Activated T-cell treated with anti-CD3 and anti-CD28 coated beads, Interleukin-2, amount 50 U/mL, for 24 hours (primary cell): ENCODE results near the gene UBE2E2.

ENCODE experiments used
- DNase-seq: peaks from one replicate; pipeline ENCODE4 v3.0.0-alpha.2; 2020
- H3K27ac Mint-ChIP-seq: 2 replicates; pipeline ENCODE4 v1.8.0; 2020; ENCODE audit warnings: mild to moderate bottlenecking, mixed read lengths
- H3K27me3 Mint-ChIP-seq: 2 replicates; pipeline ENCODE4 v1.8.0; 2020; ENCODE audit warnings: mixed read lengths
- H3K36me3 Mint-ChIP-seq: 2 replicates; pipeline ENCODE4 v1.8.0; 2020; ENCODE audit warnings: low read depth, mixed read lengths
- H3K4me1 Mint-ChIP-seq: 2 replicates; pipeline ENCODE4 v1.8.0; 2020; ENCODE audit warnings: low read depth, mixed read lengths
- H3K4me3 Mint-ChIP-seq: 2 replicates; pipeline ENCODE4 v1.8.0; 2020; ENCODE audit warnings: mild to moderate bottlenecking, moderate library complexity, mixed read lengths
- H3K9me3 Mint-ChIP-seq: 2 replicates; pipeline ENCODE4 v1.8.0; 2020; ENCODE audit warnings: mixed read lengths

UBE2E2 gene

DNA sequence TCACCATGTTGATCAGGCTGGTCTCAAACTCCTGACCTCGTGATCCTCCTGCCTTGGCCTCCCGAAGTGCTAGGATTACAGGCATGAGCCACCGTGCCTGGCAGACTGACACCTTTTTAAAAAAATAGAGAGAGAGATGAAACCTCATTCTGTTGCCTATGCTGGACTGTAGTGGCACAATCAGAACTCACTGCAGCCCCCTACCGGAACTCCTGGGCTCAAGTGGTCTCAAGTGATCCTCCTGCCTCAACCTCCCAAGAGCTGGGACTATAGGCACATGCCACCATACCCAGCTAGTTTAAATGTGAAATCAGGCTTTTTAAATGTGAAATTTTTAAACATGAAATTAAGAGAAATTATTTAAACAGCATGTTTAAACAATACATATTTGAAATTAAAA is 337.5 kb downstream of the UBE2E2 start:
- Mint-ChIP-seq H3K9me3 (no peaks in the 10 kb centered on the region), H3K27me3 (peaks cover 3% of the 10 kb centered on the region), H3K4me1 (no peaks in the 10 kb centered on the region), H3K4me3 (no peak overlapping the region), H3K27ac (no peak overlapping the region), H3K36me3 (no peaks in the 10 kb centered on the region)
- no peak for DNase-seq

DNA sequence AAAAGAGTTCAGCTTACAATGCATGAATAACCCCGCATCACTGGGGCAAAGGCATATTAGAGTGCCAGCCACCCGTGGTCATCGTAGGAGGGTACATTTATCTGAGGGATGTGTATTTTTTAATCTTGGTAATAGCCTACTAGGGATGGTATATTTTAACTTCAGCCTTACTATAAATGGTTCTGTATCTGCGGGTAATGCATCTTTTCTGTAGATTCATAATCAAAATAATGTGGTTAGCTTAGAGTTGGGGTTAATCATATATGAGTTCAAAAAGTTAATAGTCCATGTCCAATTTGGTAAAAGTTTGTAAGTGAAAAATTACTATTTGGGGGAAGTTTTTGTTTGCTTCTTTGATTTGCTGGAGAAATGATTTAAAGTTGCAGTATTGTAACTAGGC is 339.0 kb downstream of the UBE2E2 start:
- Mint-ChIP-seq H3K27ac (no peak overlapping the region), H3K27me3 (peaks cover 3% of the 10 kb centered on the region), H3K9me3 (no peaks in the 10 kb centered on the region), H3K4me1 (no peaks in the 10 kb centered on the region), H3K36me3 (no peaks in the 10 kb centered on the region), H3K4me3 (no peak overlapping the region)
- DNase-seq = no peak

DNA sequence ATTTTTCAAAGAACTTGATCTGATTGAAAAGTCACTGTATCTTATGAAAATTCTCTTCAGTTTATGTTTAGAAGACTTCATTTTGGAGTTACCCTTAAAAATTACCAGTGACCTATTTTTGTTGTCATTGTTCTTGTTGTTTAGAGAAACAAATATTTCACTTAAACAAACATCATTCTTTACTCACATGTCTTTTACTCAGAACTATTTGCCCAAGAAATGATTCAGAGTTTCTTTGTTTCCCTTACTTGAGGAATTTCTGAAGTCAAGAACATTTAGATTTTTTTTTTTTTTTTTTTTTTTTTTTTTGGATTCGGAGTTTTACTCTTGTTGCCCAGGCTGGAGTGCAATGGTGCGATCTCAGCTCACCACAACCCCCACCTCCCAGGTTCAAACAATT is 343.1 kb downstream of the UBE2E2 start:
- Mint-ChIP-seq H3K36me3 (no peaks in the 10 kb centered on the region), H3K27ac (no peak overlapping the region), H3K4me1 (no peaks in the 10 kb centered on the region), H3K9me3 (no peaks in the 10 kb centered on the region), H3K27me3 (peaks cover 3% of the 10 kb centered on the region), H3K4me3 (no peak overlapping the region)
- no peak for DNase-seq

DNA sequence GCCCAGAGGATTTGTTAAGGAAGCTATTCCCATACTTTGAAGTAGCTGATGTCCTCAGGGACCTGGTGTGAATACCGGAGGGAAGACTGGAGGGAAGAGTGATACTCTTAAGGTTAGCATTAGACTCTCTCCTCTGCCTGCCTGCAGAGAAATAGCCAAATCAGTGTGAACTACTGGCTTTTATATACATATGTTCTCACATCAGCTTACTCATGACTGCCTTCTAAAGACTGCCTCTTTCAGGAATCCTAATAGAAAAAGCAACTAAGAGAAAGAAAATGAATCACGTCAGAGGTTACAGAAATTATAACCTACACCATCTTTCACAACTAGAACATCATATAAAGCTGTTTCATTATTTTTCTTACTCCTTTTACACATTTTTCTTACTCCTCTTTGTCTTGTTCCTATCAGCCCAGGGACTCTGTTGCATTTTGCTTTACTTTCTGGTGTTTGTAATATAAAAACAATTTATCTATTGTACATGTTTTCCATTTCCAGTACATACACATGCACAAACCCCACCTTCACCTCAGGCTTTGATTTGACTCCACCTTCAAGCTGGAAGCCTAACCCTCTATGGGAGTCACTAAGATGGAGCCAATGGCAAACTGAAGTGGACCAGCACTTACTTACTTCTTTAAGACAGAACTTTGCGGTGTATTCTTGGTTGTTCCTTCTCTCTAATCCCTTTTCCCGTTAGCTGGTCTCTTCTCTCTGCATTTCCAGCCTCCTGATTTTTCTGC is 345.0 kb downstream of the UBE2E2 start:
- no peaks in the 10 kb centered on the region for H3K27me3 Mint-ChIP-seq
- no peak for DNase-seq
- H3K27ac Mint-ChIP-seq = no peak overlapping the region
- no peak overlapping the region for H3K4me3 Mint-ChIP-seq
- no peaks in the 10 kb centered on the region for H3K9me3 Mint-ChIP-seq
- no peaks in the 10 kb centered on the region for H3K36me3 Mint-ChIP-seq
- no peaks in the 10 kb centered on the region for H3K4me1 Mint-ChIP-seq

DNA sequence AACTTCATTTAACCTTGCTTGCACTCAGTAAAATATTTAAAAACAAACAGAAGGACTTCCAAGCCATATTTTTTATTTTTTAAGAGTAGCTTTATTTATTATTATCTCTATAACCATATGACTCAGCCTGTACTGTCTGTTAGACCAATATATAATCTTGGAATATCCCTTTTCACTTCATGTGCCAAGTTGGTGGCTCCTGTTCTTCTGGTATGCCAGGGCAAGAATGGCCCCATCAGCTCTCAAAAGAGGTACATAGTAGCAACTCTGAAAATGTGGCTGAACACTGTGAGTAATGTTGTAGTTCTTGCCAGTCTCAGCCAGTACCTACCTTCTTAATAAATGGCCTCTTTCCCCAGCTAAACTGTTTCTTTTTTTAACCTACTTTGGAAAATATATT is 345.6 kb downstream of the UBE2E2 start:
- H3K4me1 Mint-ChIP-seq = no peaks in the 10 kb centered on the region
- H3K9me3 Mint-ChIP-seq = no peaks in the 10 kb centered on the region
- H3K27me3 Mint-ChIP-seq = no peaks in the 10 kb centered on the region
- H3K27ac Mint-ChIP-seq = no peak overlapping the region
- H3K4me3 Mint-ChIP-seq = no peak overlapping the region
- no peaks in the 10 kb centered on the region for H3K36me3 Mint-ChIP-seq
- no peak for DNase-seq

DNA sequence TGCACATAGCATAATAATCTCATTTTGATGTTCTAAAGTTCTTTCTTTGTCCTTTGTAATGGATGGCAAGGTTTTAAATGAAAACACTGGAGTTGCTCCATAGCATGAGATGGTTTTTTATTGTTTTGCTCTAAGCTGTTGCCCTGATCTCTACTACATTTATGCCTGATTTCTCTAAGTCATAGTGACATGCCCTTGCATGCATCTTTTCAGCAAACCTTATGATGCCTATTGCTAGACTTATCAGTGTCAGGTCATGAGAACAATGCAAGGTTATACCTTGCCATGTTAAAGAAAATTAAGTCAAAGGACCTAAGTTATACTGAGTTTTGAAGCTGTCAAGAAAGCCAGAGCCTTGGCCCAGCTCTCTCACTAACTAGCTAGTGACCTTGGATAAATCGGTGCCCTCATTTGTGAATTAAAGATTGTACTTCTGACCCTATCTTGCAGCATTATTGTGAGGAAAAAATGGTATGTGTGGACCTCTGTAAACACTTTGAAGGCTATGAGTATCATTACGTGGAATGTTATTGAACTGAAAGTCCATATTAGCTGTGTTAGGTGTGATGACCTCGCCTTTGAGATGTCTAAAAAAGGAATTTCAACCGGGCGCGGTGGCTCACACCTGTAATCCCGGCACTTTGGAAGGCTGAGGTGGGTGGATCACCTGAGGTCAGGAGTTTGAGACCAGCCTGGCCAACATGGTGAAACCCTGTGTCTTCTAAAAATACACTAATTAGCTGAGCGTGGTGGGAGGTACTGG is 346.2 kb downstream of the UBE2E2 start:
- Mint-ChIP-seq H3K4me3 (no peak overlapping the region), H3K4me1 (no peaks in the 10 kb centered on the region), H3K27me3 (no peaks in the 10 kb centered on the region), H3K27ac (no peak overlapping the region), H3K36me3 (no peaks in the 10 kb centered on the region), H3K9me3 (no peaks in the 10 kb centered on the region)
- no peak for DNase-seq

DNA sequence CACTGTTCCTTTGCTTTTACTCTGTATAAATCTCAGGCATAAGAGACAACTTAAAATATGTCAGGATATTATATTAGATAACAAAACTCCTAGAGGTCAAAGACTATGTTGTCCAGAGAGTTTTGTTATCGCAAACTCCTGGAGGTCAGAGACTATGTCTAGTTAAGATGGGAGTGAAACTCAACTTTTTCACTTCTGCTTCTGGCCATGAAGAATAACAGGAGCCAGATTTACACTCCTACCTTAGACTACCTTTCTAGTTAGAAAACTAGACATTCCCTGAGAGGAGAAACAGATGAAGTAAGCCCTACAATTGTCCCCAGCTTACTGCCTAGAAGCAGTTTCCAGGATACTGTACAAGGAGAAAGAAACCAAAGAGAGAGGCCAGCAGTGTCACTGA is 347.3 kb downstream of the UBE2E2 start:
- Mint-ChIP-seq H3K9me3 (no peaks in the 10 kb centered on the region), H3K27me3 (no peaks in the 10 kb centered on the region), H3K36me3 (no peaks in the 10 kb centered on the region), H3K27ac (no peak overlapping the region), H3K4me1 (no peaks in the 10 kb centered on the region), H3K4me3 (no peak overlapping the region)
- no peak for DNase-seq

DNA sequence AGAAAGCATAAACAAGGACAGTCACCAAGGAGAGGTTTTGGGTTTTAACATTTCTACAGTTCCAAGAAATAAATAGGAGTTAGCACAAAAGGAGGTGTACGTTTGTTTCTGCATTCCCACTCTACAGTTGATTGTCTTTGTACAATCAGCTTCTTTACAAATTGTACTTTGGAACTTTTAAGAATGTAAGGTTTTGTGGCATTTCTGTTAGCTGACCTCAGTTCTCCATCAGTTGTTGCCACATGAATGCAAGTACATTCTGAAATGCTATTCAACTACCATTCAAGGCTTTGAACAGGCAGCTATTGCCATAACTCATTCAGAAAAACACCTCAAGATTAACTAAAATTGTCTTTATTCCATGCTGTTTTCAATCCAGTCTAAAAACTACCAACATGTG is 349.4 kb downstream of the UBE2E2 start:
- DNase-seq = no peak
- H3K9me3 Mint-ChIP-seq = no peaks in the 10 kb centered on the region
- H3K4me1 Mint-ChIP-seq = no peaks in the 10 kb centered on the region
- no peak overlapping the region for H3K4me3 Mint-ChIP-seq
- no peaks in the 10 kb centered on the region for H3K27me3 Mint-ChIP-seq
- H3K36me3 Mint-ChIP-seq = no peaks in the 10 kb centered on the region
- H3K27ac Mint-ChIP-seq = no peak overlapping the region

DNA sequence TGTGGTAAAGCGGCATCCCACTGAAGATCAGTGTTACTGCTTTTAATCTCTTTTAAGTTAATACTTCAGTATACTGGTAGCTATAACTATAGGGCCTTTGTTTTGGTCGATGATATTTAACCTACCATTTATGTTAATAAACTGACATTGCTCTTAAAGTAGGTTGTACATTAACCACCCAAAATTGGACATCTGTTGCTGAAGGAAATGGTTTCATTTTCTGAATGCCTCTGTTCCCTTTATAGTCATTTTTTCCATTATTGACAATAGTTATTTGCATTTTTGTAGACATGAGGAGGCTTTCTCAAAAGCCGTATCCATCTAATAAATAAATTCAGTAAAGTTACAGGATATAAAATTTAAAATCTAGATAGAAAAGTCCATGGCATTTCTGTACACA is 350.2 kb downstream of the UBE2E2 start:
- H3K4me3 Mint-ChIP-seq = no peak overlapping the region

DNA sequence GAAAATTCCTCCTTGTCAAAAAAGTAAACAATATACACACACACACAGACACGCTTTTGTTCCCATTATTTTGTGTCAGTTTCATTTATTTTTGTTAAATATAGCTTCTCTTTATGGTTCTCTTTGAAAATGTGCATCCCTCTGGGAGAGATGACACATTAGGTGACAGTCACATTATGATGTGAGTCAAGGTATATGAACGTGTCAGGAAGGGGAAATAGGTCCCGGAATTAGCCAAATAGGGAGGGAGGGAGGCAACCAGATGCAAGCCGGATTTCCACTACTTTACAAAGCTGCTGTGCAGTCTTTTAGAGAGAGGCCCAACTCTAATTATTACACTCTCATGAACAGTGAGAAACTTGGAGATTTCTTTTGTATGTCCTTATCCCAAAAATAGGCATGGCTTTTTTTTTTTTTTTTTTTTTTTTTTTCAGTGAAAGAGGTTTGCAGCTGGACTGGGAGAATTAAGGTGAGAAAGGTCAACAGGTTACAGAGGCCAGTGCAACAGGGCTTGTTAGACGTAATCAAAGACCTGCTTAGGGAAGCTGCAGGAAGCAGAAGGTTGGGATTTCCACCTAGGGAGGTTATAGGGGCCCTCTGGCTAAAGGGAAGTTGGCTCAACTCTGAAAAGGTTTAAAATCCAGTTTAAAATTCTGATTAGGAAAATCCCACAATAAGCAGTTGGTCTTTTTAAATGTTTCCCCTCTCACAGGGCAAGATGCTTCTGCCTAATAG is 362.1 kb downstream of the UBE2E2 start:
- Mint-ChIP-seq H3K27ac (no peak overlapping the region), H3K4me1 (no peaks in the 10 kb centered on the region), H3K9me3 (no peaks in the 10 kb centered on the region), H3K4me3 (no peak overlapping the region), H3K27me3 (no peaks in the 10 kb centered on the region), H3K36me3 (no peaks in the 10 kb centered on the region)
- no peak for DNase-seq

More for the DNA sequence above, 350.2 kb downstream of the UBE2E2 start:
- Mint-ChIP-seq H3K4me1 (no peaks in the 10 kb centered on the region), H3K27me3 (no peaks in the 10 kb centered on the region), H3K9me3 (no peaks in the 10 kb centered on the region), H3K27ac (no peak overlapping the region), H3K36me3 (peaks cover 1% of the 10 kb centered on the region)
- DNase-seq = no peak

DNA sequence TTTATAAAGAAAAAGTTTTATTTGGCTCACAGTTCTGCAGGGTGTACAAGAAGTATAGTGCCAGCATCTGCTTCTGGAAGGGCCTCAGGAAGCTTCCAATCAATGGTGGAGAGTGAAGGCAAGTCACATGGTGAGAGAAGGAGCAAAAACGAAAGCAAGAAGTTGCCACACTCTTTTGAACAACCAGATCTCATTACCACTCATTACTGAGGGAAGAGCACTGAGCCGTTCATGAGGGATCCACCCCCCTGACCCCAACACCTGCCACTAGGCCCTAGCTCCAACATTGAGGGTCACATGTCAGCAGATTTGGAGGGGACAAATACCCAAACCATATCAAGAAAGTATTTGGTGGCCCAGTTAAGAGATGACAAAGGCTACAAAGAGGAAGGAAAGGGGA is 363.4 kb downstream of the UBE2E2 start:
- H3K9me3 Mint-ChIP-seq = no peaks in the 10 kb centered on the region
- H3K27ac Mint-ChIP-seq = no peak overlapping the region
- no peaks in the 10 kb centered on the region for H3K27me3 Mint-ChIP-seq

DNA sequence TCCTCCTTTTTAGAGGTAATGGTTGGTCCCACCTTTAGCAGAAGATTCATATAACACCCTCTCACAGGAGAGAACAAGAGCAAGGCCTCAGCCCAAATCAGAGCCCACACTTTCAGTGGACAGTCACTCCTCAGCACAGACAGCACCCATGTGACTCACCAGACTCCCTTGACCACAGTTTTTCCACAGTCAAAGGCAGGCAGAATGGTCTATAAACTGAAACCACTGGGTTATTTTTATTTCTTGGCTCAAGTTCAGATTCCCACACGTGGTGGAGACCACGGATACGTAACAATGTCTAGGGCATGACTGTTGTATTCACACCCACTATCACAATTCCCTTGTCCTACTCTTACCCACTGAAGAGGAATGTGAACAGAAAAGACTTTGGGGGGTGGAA is 364.8 kb downstream of the UBE2E2 start:
- Mint-ChIP-seq H3K4me1 (no peaks in the 10 kb centered on the region), H3K36me3 (no peaks in the 10 kb centered on the region), H3K27me3 (no peaks in the 10 kb centered on the region), H3K4me3 (no peak overlapping the region), H3K27ac (no peak overlapping the region), H3K9me3 (no peaks in the 10 kb centered on the region)
- no peak for DNase-seq

More for the DNA sequence above, 363.4 kb downstream of the UBE2E2 start:
- Mint-ChIP-seq H3K36me3 (no peaks in the 10 kb centered on the region), H3K4me3 (no peak overlapping the region), H3K4me1 (no peaks in the 10 kb centered on the region)
- no peak for DNase-seq

DNA sequence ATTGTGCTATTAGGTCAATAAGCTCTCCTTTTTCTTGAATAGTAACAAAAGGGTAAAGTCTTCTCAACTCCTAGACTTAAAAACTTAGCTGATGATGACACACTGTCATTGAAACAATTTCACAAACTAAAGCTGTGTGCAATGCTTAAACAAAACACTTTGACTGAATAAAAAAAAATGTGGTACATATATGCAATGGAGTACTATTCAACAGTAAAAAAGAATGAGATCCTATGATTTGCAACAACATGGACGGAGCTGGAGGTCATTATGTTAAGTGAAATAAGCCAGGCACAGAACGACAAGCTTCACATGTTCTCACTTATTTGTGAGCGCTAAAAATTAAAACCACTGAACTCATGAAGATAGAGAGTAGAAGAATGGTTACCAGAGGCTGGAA is 370.7 kb downstream of the UBE2E2 start:
- Mint-ChIP-seq H3K27me3 (no peaks in the 10 kb centered on the region), H3K4me3 (no peak overlapping the region), H3K4me1 (no peaks in the 10 kb centered on the region), H3K36me3 (no peaks in the 10 kb centered on the region), H3K9me3 (no peaks in the 10 kb centered on the region), H3K27ac (no peak overlapping the region)
- DNase-seq = no peak

DNA sequence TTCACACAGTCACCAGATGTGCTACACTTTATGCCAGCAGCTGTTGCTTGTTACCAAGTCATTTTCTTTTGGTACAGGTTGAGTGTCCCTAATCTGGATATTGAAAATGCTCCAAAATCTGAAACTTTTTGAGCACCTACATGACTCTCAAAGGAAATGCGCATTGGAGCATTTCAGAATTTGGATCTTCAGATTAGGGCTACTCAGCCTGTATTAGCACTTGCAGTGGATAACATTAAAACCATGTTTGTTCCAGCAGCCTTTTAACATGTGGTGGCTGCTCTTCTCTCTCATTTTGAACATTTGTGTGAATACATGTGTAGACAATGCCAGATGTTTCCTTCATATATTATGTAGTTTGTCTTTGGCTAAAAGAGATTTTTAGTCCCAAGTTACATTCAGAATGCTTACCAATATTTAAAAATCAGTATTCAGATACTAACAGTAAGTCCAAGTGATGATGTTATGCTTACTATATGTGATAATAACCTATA is 371.7 kb downstream of the UBE2E2 start:
- no peaks in the 10 kb centered on the region for H3K27me3 Mint-ChIP-seq

DNA sequence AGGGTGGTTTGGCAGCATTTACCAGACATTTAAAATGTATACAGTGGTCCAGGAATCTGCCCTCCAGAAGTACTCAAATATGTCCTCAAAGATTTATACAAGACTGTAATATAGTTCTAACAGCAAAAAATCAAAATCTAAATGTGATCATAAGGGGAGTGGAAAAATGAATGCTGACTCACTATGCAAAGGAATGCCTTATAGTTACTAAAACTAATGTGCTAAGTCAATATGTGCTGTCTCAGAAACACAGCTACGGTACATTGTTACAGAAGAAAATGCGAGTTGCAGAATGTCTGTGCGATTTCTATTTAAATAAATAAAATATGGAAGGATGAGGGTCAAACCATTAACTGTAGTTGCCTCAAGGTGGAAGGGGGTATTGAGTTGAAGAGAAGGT is 372.6 kb downstream of the UBE2E2 start:
- no peak overlapping the region for H3K27ac Mint-ChIP-seq
- H3K4me3 Mint-ChIP-seq = no peak overlapping the region
- no peaks in the 10 kb centered on the region for H3K36me3 Mint-ChIP-seq
- no peaks in the 10 kb centered on the region for H3K4me1 Mint-ChIP-seq
- DNase-seq = no peak
- no peaks in the 10 kb centered on the region for H3K27me3 Mint-ChIP-seq
- no peaks in the 10 kb centered on the region for H3K9me3 Mint-ChIP-seq

More for the DNA sequence above, 371.7 kb downstream of the UBE2E2 start:
- H3K4me3 Mint-ChIP-seq = no peak overlapping the region
- H3K4me1 Mint-ChIP-seq = no peaks in the 10 kb centered on the region
- no peak for DNase-seq
- no peaks in the 10 kb centered on the region for H3K36me3 Mint-ChIP-seq
- H3K9me3 Mint-ChIP-seq = no peaks in the 10 kb centered on the region
- no peak overlapping the region for H3K27ac Mint-ChIP-seq
